Panc1 (cell line): ENCODE measurements around the gene PSIP1. TPM values are rescaled to one million over a fixed set of nuclear protein-coding genes. Genes with fewer than 3 reads are reported as not detected.
A peak's percentile ranks its signal among the peaks of the same experiment; 100 is the strongest.

Experiments
- ATAC-seq: fragments of 200-7000 bp; cut with Tn5 transposase; 2 replicates; pipeline ENCODE4 v1.9.1; 2020; ENCODE audit warnings: mild to moderate bottlenecking, moderate library complexity
- BruUV-seq: library from RNA; stranded (reverse); fragments of 400-500 nt; replicated peaks from 2 replicates; lab custom pipeline; 2021; lab: Mats Ljungman, UMichigan
- CTCF ChIA-PET: fragments of 300-600 bp; sonication (Branson Sonifier 250); formaldehyde crosslinking; loops from one replicate; lab custom pipeline; 2022; ENCODE audit warnings: antibody characterized with exemption; lab: Charles Lee
- POLR2A ChIA-PET: fragments of 300-600 bp; sonication (Branson Sonifier 250); formaldehyde crosslinking; loops from one replicate; lab custom pipeline; 2022; ENCODE audit warnings: antibody characterized with exemption; lab: Charles Lee
- DNase-seq: peaks from one replicate; pipeline ENCODE4 v3.0.0-alpha.2; 2010; ENCODE audit warnings: low read depth, low spot score
- H3K27ac ChIP-seq: 2 replicates; pipeline ENCODE4 v1.5.1; 2011; ENCODE audit warnings: mild to moderate bottlenecking, low read length, inconsistent platforms
- H3K27me3 ChIP-seq: fragments of 200-500 bp; sonication (Bioruptor generic); 2 replicates; pipeline ENCODE4 v1.6.0; 2014; ENCODE audit warnings: low read length, inconsistent platforms; ENCODE audit not compliant: control insufficient read depth, insufficient read depth
- H3K36me3 ChIP-seq: fragments of 200-500 bp; sonication (Bioruptor generic); 2 replicates; pipeline ENCODE4 v1.5.1; 2014; ENCODE audit warnings: inconsistent platforms, mild to moderate bottlenecking, low read length, moderate library complexity; ENCODE audit not compliant: control insufficient read depth, insufficient read depth
- H3K4me1 ChIP-seq: 2 replicates; pipeline ENCODE4 v1.5.1; 2011; ENCODE audit warnings: inconsistent platforms, mild to moderate bottlenecking, low read length, moderate library complexity; ENCODE audit not compliant: control insufficient read depth, insufficient read depth
- H3K4me3 ChIP-seq, 2 experiments: 2 replicates each; pipeline ENCODE4 v1.5.1; 2011 to 2012; ENCODE audit warnings: low read depth in 2 of 2, low read length in 2 of 2, mild to moderate bottlenecking in 2 of 2, inconsistent platforms in 1 of 2, moderate library complexity in 1 of 2
- H3K9me3 ChIP-seq: fragments of 200-500 bp; sonication (Bioruptor generic); 2 replicates; pipeline ENCODE4 v1.5.1; 2014; ENCODE audit warnings: low read depth, mild to moderate bottlenecking, inconsistent platforms, low read length, moderate library complexity; ENCODE audit not compliant: control insufficient read depth, insufficient read depth
- POLR2AphosphoS5 ChIP-seq: IDR thresholded peaks from 2 replicates; pipeline ENCODE4 v1.6.1; 2012; ENCODE audit warnings: mild to moderate bottlenecking, low read depth, low read length, moderate library complexity
- SIN3A ChIP-seq: IDR thresholded peaks from 2 replicates; pipeline ENCODE4 v1.6.1; 2012; ENCODE audit warnings: low read depth, mild to moderate bottlenecking, low read length, moderate library complexity, borderline replicate concordance; ENCODE audit not compliant: insufficient read depth
- TCF7L2 ChIP-seq: IDR thresholded peaks from 2 replicates; pipeline ENCODE4 v1.6.1; 2011; ENCODE audit warnings: mild to moderate bottlenecking, low read depth, low read length, inconsistent platforms
- in situ Hi-C: cut with HindIII; loops from 2 replicates; pipeline ENCODE4 v1.10.0; 2016; ENCODE audit warnings: low sequenced_read_pairs, low pct_unique_long_range_greater_than_20kb
- intact Hi-C: fragments of 100-400 bp; cut with micrococcal nuclease; formaldehyde crosslinking; loops from one replicate; pipeline ENCODE4 v1.10.0; 2022; ENCODE audit not compliant: unreplicated experiment
- total RNA-seq: library from RNA; stranded (reverse); gene quantifications from one replicate; pipeline ENCODE4 v1.2.1, GENCODE V29; 2021; ENCODE audit not compliant: unreplicated experiment
- TF ChIP-seq, protein P1 (sequence below), 2 experiments: IDR thresholded peaks; 2 replicates each; pipeline ENCODE4 v1.6.1; 2011 to 2012; ENCODE audit warnings: low read depth in 2 of 2, control low read depth in 1 of 2, low read length in 1 of 2, mild to moderate bottlenecking in 1 of 2, moderate library complexity in 1 of 2; ENCODE audit not compliant: insufficient read depth in 1 of 2
- TF ChIP-seq, protein P2 (sequence below): fragments of 450-650 bp; IDR thresholded peaks from 2 replicates; pipeline ENCODE4 v1.5.1; 2017; ENCODE audit warnings: mild to moderate bottlenecking

The PSIP1 gene
- total RNA-seq, 1 experiment from 2014 or later: 30.4 TPM

DNA sequence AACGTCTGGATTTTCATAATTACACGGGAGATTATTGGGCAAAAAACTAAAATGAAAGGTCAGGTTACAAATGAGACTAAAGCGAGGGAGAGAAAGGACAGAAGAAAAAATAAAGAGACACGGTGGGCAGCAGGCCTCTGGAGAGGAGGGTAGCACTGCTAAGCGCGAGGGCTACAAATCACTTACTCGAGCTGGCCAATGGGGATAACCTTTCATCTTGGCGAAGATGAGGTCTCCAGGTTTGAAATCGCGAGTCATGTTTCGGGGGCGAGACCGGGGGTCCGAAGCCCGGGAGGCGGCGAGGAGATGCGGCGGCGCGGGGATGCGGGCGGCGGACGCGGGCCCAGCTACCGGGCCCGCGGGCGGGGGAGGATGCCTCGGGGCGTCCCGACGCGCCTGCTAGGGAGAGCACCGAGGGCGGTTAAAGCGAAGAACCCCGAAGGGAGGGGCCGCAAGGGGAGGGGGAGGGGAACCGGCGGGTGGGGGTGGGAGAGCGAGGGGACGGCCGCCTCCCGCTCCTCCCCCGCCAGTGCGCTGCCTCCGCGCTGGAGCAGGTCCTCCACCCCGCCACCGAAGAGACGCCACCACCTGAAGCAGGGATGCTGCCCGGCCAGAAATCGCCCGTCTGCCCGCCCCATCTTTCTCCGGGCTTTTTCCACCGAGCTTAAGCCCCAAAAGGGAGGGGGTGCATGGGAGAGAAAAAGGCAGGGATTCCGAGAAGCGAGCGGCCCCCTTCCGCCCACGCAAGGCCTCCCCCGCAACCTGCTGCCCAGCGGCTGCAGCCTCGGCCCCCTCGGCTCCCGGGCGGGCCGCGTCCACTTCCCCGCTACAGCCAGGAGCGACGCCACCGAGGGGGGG lies 610 bp downstream of the PSIP1 start:
- ATAC-seq (peak; percentile 81), DNase-seq (no peak)
- BruUV-seq: no TSS peak
- no peaks in the 10 kb centered on the region for H3K4me1 ChIP-seq
- peak overlapping the region; percentile 65; the same call in 1 of the 2 replicates for H3K27ac ChIP-seq
- H3K4me3 ChIP-seq: peak overlapping the region; percentile 57 to 58
- no peaks in the 10 kb centered on the region for H3K9me3 ChIP-seq
- H3K27me3 ChIP-seq: no peaks in the 10 kb centered on the region
- CTCF ChIA-PET: no interaction called here
- peaks cover 7% of the 10 kb centered on the region for H3K36me3 ChIP-seq
- in situ Hi-C loops (no loop called here), intact Hi-C loops (no loop called here)
- POLR2A ChIA-PET: no interaction called here
- TF ChIP-seq SIN3A: no peak
- TF ChIP-seq TCF7L2: no peak
- no peak for TF ChIP-seq POLR2AphosphoS5
- TF ChIP-seq, protein P1, sequence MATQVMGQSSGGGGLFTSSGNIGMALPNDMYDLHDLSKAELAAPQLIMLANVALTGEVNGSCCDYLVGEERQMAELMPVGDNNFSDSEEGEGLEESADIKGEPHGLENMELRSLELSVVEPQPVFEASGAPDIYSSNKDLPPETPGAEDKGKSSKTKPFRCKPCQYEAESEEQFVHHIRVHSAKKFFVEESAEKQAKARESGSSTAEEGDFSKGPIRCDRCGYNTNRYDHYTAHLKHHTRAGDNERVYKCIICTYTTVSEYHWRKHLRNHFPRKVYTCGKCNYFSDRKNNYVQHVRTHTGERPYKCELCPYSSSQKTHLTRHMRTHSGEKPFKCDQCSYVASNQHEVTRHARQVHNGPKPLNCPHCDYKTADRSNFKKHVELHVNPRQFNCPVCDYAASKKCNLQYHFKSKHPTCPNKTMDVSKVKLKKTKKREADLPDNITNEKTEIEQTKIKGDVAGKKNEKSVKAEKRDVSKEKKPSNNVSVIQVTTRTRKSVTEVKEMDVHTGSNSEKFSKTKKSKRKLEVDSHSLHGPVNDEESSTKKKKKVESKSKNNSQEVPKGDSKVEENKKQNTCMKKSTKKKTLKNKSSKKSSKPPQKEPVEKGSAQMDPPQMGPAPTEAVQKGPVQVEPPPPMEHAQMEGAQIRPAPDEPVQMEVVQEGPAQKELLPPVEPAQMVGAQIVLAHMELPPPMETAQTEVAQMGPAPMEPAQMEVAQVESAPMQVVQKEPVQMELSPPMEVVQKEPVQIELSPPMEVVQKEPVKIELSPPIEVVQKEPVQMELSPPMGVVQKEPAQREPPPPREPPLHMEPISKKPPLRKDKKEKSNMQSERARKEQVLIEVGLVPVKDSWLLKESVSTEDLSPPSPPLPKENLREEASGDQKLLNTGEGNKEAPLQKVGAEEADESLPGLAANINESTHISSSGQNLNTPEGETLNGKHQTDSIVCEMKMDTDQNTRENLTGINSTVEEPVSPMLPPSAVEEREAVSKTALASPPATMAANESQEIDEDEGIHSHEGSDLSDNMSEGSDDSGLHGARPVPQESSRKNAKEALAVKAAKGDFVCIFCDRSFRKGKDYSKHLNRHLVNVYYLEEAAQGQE (IDR thresholded peaks at IDR 0.05; ENCODE audit: insufficient read depth in 1 of 2, low read depth in 2 of 2, low read length in 1 of 2): no peak
- TF ChIP-seq, protein P2, sequence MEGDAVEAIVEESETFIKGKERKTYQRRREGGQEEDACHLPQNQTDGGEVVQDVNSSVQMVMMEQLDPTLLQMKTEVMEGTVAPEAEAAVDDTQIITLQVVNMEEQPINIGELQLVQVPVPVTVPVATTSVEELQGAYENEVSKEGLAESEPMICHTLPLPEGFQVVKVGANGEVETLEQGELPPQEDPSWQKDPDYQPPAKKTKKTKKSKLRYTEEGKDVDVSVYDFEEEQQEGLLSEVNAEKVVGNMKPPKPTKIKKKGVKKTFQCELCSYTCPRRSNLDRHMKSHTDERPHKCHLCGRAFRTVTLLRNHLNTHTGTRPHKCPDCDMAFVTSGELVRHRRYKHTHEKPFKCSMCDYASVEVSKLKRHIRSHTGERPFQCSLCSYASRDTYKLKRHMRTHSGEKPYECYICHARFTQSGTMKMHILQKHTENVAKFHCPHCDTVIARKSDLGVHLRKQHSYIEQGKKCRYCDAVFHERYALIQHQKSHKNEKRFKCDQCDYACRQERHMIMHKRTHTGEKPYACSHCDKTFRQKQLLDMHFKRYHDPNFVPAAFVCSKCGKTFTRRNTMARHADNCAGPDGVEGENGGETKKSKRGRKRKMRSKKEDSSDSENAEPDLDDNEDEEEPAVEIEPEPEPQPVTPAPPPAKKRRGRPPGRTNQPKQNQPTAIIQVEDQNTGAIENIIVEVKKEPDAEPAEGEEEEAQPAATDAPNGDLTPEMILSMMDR: no peak

DNA sequence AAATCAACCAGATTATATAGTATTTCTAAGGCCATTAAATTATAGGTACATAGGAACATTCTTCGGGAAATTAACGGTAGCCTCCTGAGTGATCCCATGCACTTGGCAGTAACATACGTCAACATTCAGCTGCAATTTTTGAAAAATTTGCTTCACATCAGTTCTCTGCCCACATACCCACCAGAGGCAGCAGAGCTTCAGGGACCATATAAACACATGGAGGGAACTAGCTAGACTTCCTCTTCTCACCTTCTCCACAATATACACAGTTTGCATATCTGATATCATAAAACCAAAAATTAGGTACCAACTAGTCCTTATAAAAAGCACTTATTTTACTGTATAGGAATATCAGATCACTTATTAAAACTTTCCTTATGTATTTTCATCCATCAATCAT lies 4.8 kb downstream of the PSIP1 start:
- intact Hi-C loops (no loop called here), in situ Hi-C loops (no loop called here)
- ATAC-seq (no peak), DNase-seq (no peak)
- H3K4me1 ChIP-seq: no peaks in the 10 kb centered on the region
- H3K9me3 ChIP-seq: no peaks in the 10 kb centered on the region
- CTCF ChIA-PET: no interaction called here
- TF ChIP-seq, protein P1 (IDR thresholded peaks at IDR 0.05; ENCODE audit: insufficient read depth in 1 of 2, low read depth in 2 of 2, low read length in 1 of 2): no peak
- TF ChIP-seq POLR2AphosphoS5: no peak
- TF ChIP-seq, protein P2: no peak
- TF ChIP-seq TCF7L2: no peak
- TF ChIP-seq SIN3A: no peak
- H3K36me3 ChIP-seq: peaks cover 7% of the 10 kb centered on the region
- H3K27ac ChIP-seq: no peak overlapping the region
- BruUV-seq: TSS peak; percentile 19
- H3K4me3 ChIP-seq: no peak overlapping the region
- POLR2A ChIA-PET: no interaction called here
- no peaks in the 10 kb centered on the region for H3K27me3 ChIP-seq
